ENCODE data around the gene COL25A1. TPM values are rescaled to one million over a fixed set of nuclear protein-coding genes. Genes with fewer than 3 reads are reported as not detected.
"Not testable (repeated sequence)": the region's sequence is repeated elsewhere in the genome, so short reads cannot be mapped to it uniquely, and the experiment has no call there.

The COL25A1 gene
- total and polyA plus RNA-seq, 2 donors (not counting 3 experiments of a cell fraction or from before 2014, with no cell fraction given) = 0.21 to 3.5 TPM

- no peak overlapping the region for H3K9ac ChIP-seq (replicated peaks; ENCODE audit: extremely low read depth, insufficient read depth, low read length)
- dilution Hi-C loops (cut with MboI; ENCODE audit: extremely low pct_ligation_motif_present, low sequenced_read_pairs) = no loop called here
- no peak overlapping the region for H3K4me3 ChIP-seq (replicated peaks in 1 of 3; ENCODE audit: insufficient read depth in 1 of 3, low read depth in 1 of 3, low read length in 3 of 3)
- no peaks in the 10 kb centered on the region for H4K20me1 ChIP-seq (replicated peaks; ENCODE audit: control insufficient read depth, extremely low read depth, insufficient read depth, low read length)
- H3K9me1 ChIP-seq (replicated peaks; ENCODE audit: control insufficient read depth, extremely low read depth, insufficient read depth, low read length) = no peaks in the 10 kb centered on the region
- H3K36me3 ChIP-seq (ENCODE audit: control insufficient read depth in 2 of 2, extremely low read depth in 1 of 2, insufficient read depth in 2 of 2, low read length in 2 of 2) = no peaks in the 10 kb centered on the region
- peaks cover 0 to 3% of the 10 kb centered on the region in 2 experiments for H3K27me3 ChIP-seq (ENCODE audit: control insufficient read depth in 2 of 2, insufficient read depth in 2 of 2, low read length in 2 of 2)
- TF ChIP-seq EZH2 (IDR thresholded peaks at IDR 0.05; ENCODE audit: borderline replicate concordance, low read depth, low read length, severe bottlenecking) (no peak), FOS (IDR thresholded peaks at IDR 0.05; ENCODE audit: borderline replicate concordance, insufficient read depth, low read length) (no peak), POLR2AphosphoS5 (IDR thresholded peaks at IDR 0.05; ENCODE audit: insufficient read depth, low read depth, low read length) (no peak), JUN (IDR thresholded peaks at IDR 0.05; ENCODE audit: borderline replicate concordance, insufficient read depth, insufficient read length, low read depth) (no peak), MAX (IDR thresholded peaks at IDR 0.05; ENCODE audit: insufficient read depth, insufficient read length) (no peak), MYC (IDR thresholded peaks at IDR 0.05; ENCODE audit: low read depth, low read length) (no peak), CTCF (IDR thresholded peaks at IDR 0.05; ENCODE audit: extremely low read depth in 1 of 2, insufficient read depth in 1 of 2, low read depth in 1 of 2, low read length in 2 of 2) (no peak), GATA2 (IDR thresholded peaks at IDR 0.05; ENCODE audit: insufficient read depth, insufficient read length, low read depth, low read length) (no peak), POLR2A (IDR thresholded peaks at IDR 0.05; ENCODE audit: low read depth, low read length) (no peak)
- no peak overlapping the region for H3K27ac ChIP-seq (ENCODE audit: insufficient read depth, low read depth, low read length)
- no peak overlapping the region for H2AFZ ChIP-seq (ENCODE audit: low read depth, low read length)
- H3K4me1 ChIP-seq (ENCODE audit: control insufficient read depth, extremely low read depth, insufficient read depth, low read length) = no peaks in the 10 kb centered on the region
- ChIA-PET POLR2A (no interaction called here), CTCF (no interaction called here)
- no peak overlapping the region for H3K4me2 ChIP-seq (ENCODE audit: insufficient read depth, low read length)
- no TSS peak for BruUV-seq (replicated peaks)
- no peaks in the 10 kb centered on the region for H3K9me3 ChIP-seq (replicated peaks; ENCODE audit: control insufficient read depth, insufficient read depth, low read length)
- FAIRE-seq (no peak), DNase-seq (ENCODE audit: low read depth, low spot score) (no peak)
- no peaks in the 10 kb centered on the region for H3K79me2 ChIP-seq (ENCODE audit: control insufficient read depth, insufficient read depth, low read length)
- intact Hi-C loops (cut with micrococcal nuclease) = no loop called here
Measured at GRCh38 chr4:109111031-109111430, 191.4 kb downstream of the COL25A1 start.

- H4K20me1 ChIP-seq (replicated peaks; ENCODE audit: control insufficient read depth, extremely low read depth, insufficient read depth, low read length); H3K36me3 ChIP-seq (ENCODE audit: control insufficient read depth in 2 of 2, extremely low read depth in 1 of 2, insufficient read depth in 2 of 2, low read length in 2 of 2); H3K27me3 ChIP-seq (ENCODE audit: control insufficient read depth in 2 of 2, insufficient read depth in 2 of 2, low read length in 2 of 2); intact Hi-C loops (cut with micrococcal nuclease); H2AFZ ChIP-seq (ENCODE audit: low read depth, low read length); H3K27ac ChIP-seq (ENCODE audit: insufficient read depth, low read depth, low read length); H3K9me3 ChIP-seq (replicated peaks; ENCODE audit: control insufficient read depth, insufficient read depth, low read length); BruUV-seq (replicated peaks); CTCF ChIA-PET; H3K9me1 ChIP-seq (replicated peaks; ENCODE audit: control insufficient read depth, extremely low read depth, insufficient read depth, low read length); DNase-seq (ENCODE audit: low read depth, low spot score); POLR2A ChIA-PET; H3K9ac ChIP-seq (replicated peaks; ENCODE audit: extremely low read depth, insufficient read depth, low read length); H3K79me2 ChIP-seq (ENCODE audit: control insufficient read depth, insufficient read depth, low read length); H3K4me2 ChIP-seq (ENCODE audit: insufficient read depth, low read length); dilution Hi-C loops (cut with MboI; ENCODE audit: extremely low pct_ligation_motif_present, low sequenced_read_pairs); FAIRE-seq; H3K4me3 ChIP-seq (replicated peaks in 1 of 3; ENCODE audit: insufficient read depth in 1 of 3, low read depth in 1 of 3, low read length in 3 of 3); H3K4me1 ChIP-seq (ENCODE audit: control insufficient read depth, extremely low read depth, insufficient read depth, low read length): not testable (repeated sequence)
Measured at GRCh38 chr4:109108215-109108614, 194.2 kb downstream of the COL25A1 start.
